Nephron progenitor cell (in vitro differentiated cells): Measurements from ENCODE around the gene TP63.

ENCODE experiments used
- DNase-seq: peaks from one replicate; pipeline ENCODE4 v3.0.0; 2021
- H3K27ac Mint-ChIP-seq: 2 replicates; pipeline ENCODE4 v1.8.0; 2021; ENCODE audit warnings: mild to moderate bottlenecking, moderate library complexity, mixed read lengths
- H3K27me3 Mint-ChIP-seq: 2 replicates; pipeline ENCODE4 v1.8.0; 2021; ENCODE audit warnings: mild to moderate bottlenecking, low read depth, mixed read lengths; ENCODE audit not compliant: poor library complexity
- H3K36me3 Mint-ChIP-seq: 2 replicates; pipeline ENCODE4 v1.8.0; 2021; ENCODE audit warnings: low read depth, mixed read lengths
- H3K4me1 Mint-ChIP-seq: 2 replicates; pipeline ENCODE4 v1.8.0; 2021; ENCODE audit warnings: mixed read lengths
- H3K4me3 Mint-ChIP-seq: 2 replicates; pipeline ENCODE4 v1.8.0; 2021; ENCODE audit warnings: mild to moderate bottlenecking, moderate library complexity, mixed read lengths
- H3K9me3 Mint-ChIP-seq: 2 replicates; pipeline ENCODE4 v1.8.0; 2021; ENCODE audit warnings: mild to moderate bottlenecking, moderate library complexity, mixed read lengths
- CTCF ChIP-seq: fragments of 200-600 bp; sonication (generic); IDR thresholded peaks from 2 replicates; pipeline ENCODE4 v1.5.0; 2021; ENCODE audit warnings: antibody characterized with exemption

The TP63 gene

GRCh38 chr3:189849262-189849661, 218.1 kb downstream of the TP63 start:
- H3K27ac Mint-ChIP-seq: no peak overlapping the region
- H3K4me1 Mint-ChIP-seq: peaks cover 7% of the 10 kb centered on the region
- DNase-seq: no peak
- no peak for TF ChIP-seq CTCF
- H3K9me3 Mint-ChIP-seq: no peaks in the 10 kb centered on the region
- H3K36me3 Mint-ChIP-seq: no peaks in the 10 kb centered on the region
- H3K27me3 Mint-ChIP-seq: peaks cover 4% of the 10 kb centered on the region
- no peak overlapping the region for H3K4me3 Mint-ChIP-seq

GRCh38 chr3:189851682-189852081, 220.5 kb downstream of the TP63 start:
- H3K27me3 Mint-ChIP-seq: peaks cover 4% of the 10 kb centered on the region
- H3K36me3 Mint-ChIP-seq: no peaks in the 10 kb centered on the region
- DNase-seq: no peak
- no peak for TF ChIP-seq CTCF
- no peaks in the 10 kb centered on the region for H3K4me1 Mint-ChIP-seq
- H3K4me3 Mint-ChIP-seq: no peak overlapping the region
- no peaks in the 10 kb centered on the region for H3K9me3 Mint-ChIP-seq
- no peak overlapping the region for H3K27ac Mint-ChIP-seq

- Mint-ChIP-seq H3K9me3 (no peaks in the 10 kb centered on the region), H3K27ac (no peak overlapping the region), H3K4me1 (no peaks in the 10 kb centered on the region), H3K4me3 (no peak overlapping the region), H3K27me3 (peaks cover 4% of the 10 kb centered on the region), H3K36me3 (no peaks in the 10 kb centered on the region)
- no peak for TF ChIP-seq CTCF
- no peak for DNase-seq
Observed at GRCh38 chr3:189853906-189854305, 222.7 kb downstream of the TP63 start.

GRCh38 chr3:189860296-189860695, 229.1 kb downstream of the TP63 start:
- H3K36me3 Mint-ChIP-seq: no peaks in the 10 kb centered on the region
- no peak for TF ChIP-seq CTCF

GRCh38 chr3:189862385-189862998, 231.3 kb downstream of the TP63 start:
- Mint-ChIP-seq H3K27ac (no peak overlapping the region), H3K4me3 (no peak overlapping the region), H3K27me3 (peaks cover 3% of the 10 kb centered on the region), H3K4me1 (no peaks in the 10 kb centered on the region), H3K9me3 (no peaks in the 10 kb centered on the region), H3K36me3 (no peaks in the 10 kb centered on the region)
- DNase-seq: no peak
- TF ChIP-seq CTCF: no peak

More at GRCh38 chr3:189860296-189860695, 229.1 kb downstream of the TP63 start:
- peaks cover 3% of the 10 kb centered on the region for H3K27me3 Mint-ChIP-seq
- H3K4me3 Mint-ChIP-seq: no peak overlapping the region
- DNase-seq: no peak
- H3K27ac Mint-ChIP-seq: no peak overlapping the region
- no peaks in the 10 kb centered on the region for H3K4me1 Mint-ChIP-seq
- no peaks in the 10 kb centered on the region for H3K9me3 Mint-ChIP-seq

GRCh38 chr3:189863031-189863430, 231.8 kb downstream of the TP63 start:
- no peaks in the 10 kb centered on the region for H3K4me1 Mint-ChIP-seq
- H3K27ac Mint-ChIP-seq: no peak overlapping the region
- H3K36me3 Mint-ChIP-seq: no peaks in the 10 kb centered on the region
- no peak overlapping the region for H3K4me3 Mint-ChIP-seq
- no peaks in the 10 kb centered on the region for H3K9me3 Mint-ChIP-seq
- H3K27me3 Mint-ChIP-seq: peaks cover 3% of the 10 kb centered on the region
- DNase-seq: no peak
- no peak for TF ChIP-seq CTCF
